HEK293 (cell line): Measurements from ENCODE around the gene ASCC1.

ENCODE experiments used
- ATF2 ChIP-seq: fragments of 450-650 bp; formaldehyde crosslinking; IDR thresholded peaks from 2 replicates; pipeline ENCODE4 v1.5.1; 2016; ENCODE audit warnings: missing biosample characterization, missing genetic modification characterization, low read depth
- BCL11A ChIP-seq: fragments of 450-650 bp; formaldehyde crosslinking; IDR thresholded peaks from 2 replicates; pipeline ENCODE4 v1.5.1; 2016; ENCODE audit warnings: low read depth, missing biosample characterization, missing genetic modification characterization
- FEZF1 ChIP-seq: fragments of 450-650 bp; formaldehyde crosslinking; IDR thresholded peaks from 2 replicates; pipeline ENCODE4 v1.5.1; 2016; ENCODE audit warnings: missing biosample characterization, missing genetic modification characterization
- GFI1B ChIP-seq: fragments of 450-650 bp; formaldehyde crosslinking; IDR thresholded peaks from 2 replicates; pipeline ENCODE4 v1.5.1; 2016; ENCODE audit warnings: missing biosample characterization, missing genetic modification characterization
- GLI2 ChIP-seq: fragments of 450-650 bp; formaldehyde crosslinking; IDR thresholded peaks from 2 replicates; pipeline ENCODE4; 2017; ENCODE audit warnings: missing biosample characterization, missing genetic modification characterization, low read depth, borderline replicate concordance
- HOXD13 ChIP-seq: sonication (generic); formaldehyde crosslinking; IDR thresholded peaks from 2 replicates; pipeline ENCODE4 v1.8.0; 2022; ENCODE audit warnings: missing genetic modification reagents, borderline replicate concordance
- PRDM1 ChIP-seq: fragments of 450-650 bp; formaldehyde crosslinking; IDR thresholded peaks from 2 replicates; pipeline ENCODE4; 2016; ENCODE audit warnings: missing biosample characterization, missing genetic modification characterization
- REPIN1 ChIP-seq: fragments of 450-650 bp; formaldehyde crosslinking; IDR thresholded peaks from 2 replicates; pipeline ENCODE4 v1.5.1; 2017; ENCODE audit warnings: missing biosample characterization, missing genetic modification characterization, low read depth
- WT1 ChIP-seq: fragments of 450-650 bp; formaldehyde crosslinking; IDR thresholded peaks from 2 replicates; pipeline ENCODE4 v1.5.1; 2016; ENCODE audit warnings: missing biosample characterization, missing genetic modification characterization
- ZBTB10 ChIP-seq: fragments of 450-650 bp; formaldehyde crosslinking; IDR thresholded peaks from 2 replicates; pipeline ENCODE4 v1.5.1; 2016; ENCODE audit warnings: missing biosample characterization, missing genetic modification characterization
- ZFHX2 ChIP-seq: fragments of 450-650 bp; formaldehyde crosslinking; conservative IDR thresholded peaks from 2 replicates; pipeline ENCODE4 v1.5.1; 2016; ENCODE audit warnings: missing biosample characterization, missing genetic modification characterization
- ZNF16 ChIP-seq: fragments of 450-650 bp; formaldehyde crosslinking; IDR thresholded peaks from 2 replicates; pipeline ENCODE4 v1.5.1; 2016; ENCODE audit warnings: low read depth, missing biosample characterization, missing genetic modification characterization
- ZNF2 ChIP-seq: fragments of 450-650 bp; formaldehyde crosslinking; IDR thresholded peaks from 2 replicates; pipeline ENCODE4 v1.5.1; 2016; ENCODE audit warnings: missing biosample characterization, missing genetic modification characterization
- ZNF24 ChIP-seq: fragments of 450-650 bp; formaldehyde crosslinking; IDR thresholded peaks from 2 replicates; pipeline ENCODE4 v1.5.1; 2016; ENCODE audit warnings: missing biosample characterization, missing genetic modification characterization
- ZNF335 ChIP-seq: fragments of 450-650 bp; formaldehyde crosslinking; conservative IDR thresholded peaks from 2 replicates; pipeline ENCODE4 v1.5.1; 2016; ENCODE audit warnings: missing biosample characterization, missing genetic modification characterization
- ZNF416 ChIP-seq: fragments of 450-650 bp; formaldehyde crosslinking; IDR thresholded peaks from 2 replicates; pipeline ENCODE4 v1.5.1; 2016; ENCODE audit warnings: missing biosample characterization, missing genetic modification characterization
- ZNF423 ChIP-seq: fragments of 450-650 bp; formaldehyde crosslinking; IDR thresholded peaks from 2 replicates; pipeline ENCODE4 v1.5.1; 2016; ENCODE audit warnings: missing biosample characterization, missing genetic modification characterization
- ZNF433 ChIP-seq: fragments of 450-650 bp; formaldehyde crosslinking; IDR thresholded peaks from 2 replicates; pipeline ENCODE4 v1.5.1; 2016; ENCODE audit warnings: missing biosample characterization, missing genetic modification characterization, low read depth
- ZNF473 ChIP-seq: fragments of 450-650 bp; formaldehyde crosslinking; IDR thresholded peaks from 2 replicates; pipeline ENCODE4 v1.5.1; 2017; ENCODE audit warnings: missing biosample characterization, missing genetic modification characterization
- ZNF510 ChIP-seq: fragments of 450-650 bp; formaldehyde crosslinking; IDR thresholded peaks from 2 replicates; pipeline ENCODE4 v1.5.1; 2018; ENCODE audit warnings: mild to moderate bottlenecking, missing genetic modification characterization, missing biosample characterization; ENCODE audit not compliant: insufficient replicate concordance
- ZNF521 ChIP-seq: fragments of 450-650 bp; formaldehyde crosslinking; IDR thresholded peaks from 2 replicates; pipeline ENCODE4 v1.5.1; 2017; ENCODE audit warnings: missing biosample characterization, mild to moderate bottlenecking, missing genetic modification characterization
- ZNF560 ChIP-seq: fragments of 450-650 bp; formaldehyde crosslinking; IDR thresholded peaks from 2 replicates; pipeline ENCODE4 v1.5.1; 2017; ENCODE audit warnings: missing biosample characterization, missing genetic modification characterization, borderline replicate concordance
- ZNF610 ChIP-seq: fragments of 450-650 bp; formaldehyde crosslinking; IDR thresholded peaks from 2 replicates; pipeline ENCODE4 v1.5.1; 2016; ENCODE audit warnings: missing biosample characterization, missing genetic modification characterization, borderline replicate concordance
- ZNF658 ChIP-seq: fragments of 450-650 bp; formaldehyde crosslinking; IDR thresholded peaks from 2 replicates; pipeline ENCODE4; 2016; ENCODE audit warnings: missing biosample characterization, missing genetic modification characterization
- ZNF660 ChIP-seq: fragments of 450-650 bp; IDR thresholded peaks from 2 replicates; pipeline ENCODE4 v1.5.1; 2018; ENCODE audit warnings: missing biosample characterization, mild to moderate bottlenecking, missing genetic modification characterization
- ZNF664 ChIP-seq: fragments of 450-650 bp; formaldehyde crosslinking; IDR thresholded peaks from 2 replicates; pipeline ENCODE4 v1.5.1; 2016; ENCODE audit warnings: missing biosample characterization, missing genetic modification characterization
- ZNF677 ChIP-seq: fragments of 450-650 bp; IDR thresholded peaks from 2 replicates; pipeline ENCODE4 v1.5.0; 2018; ENCODE audit warnings: missing biosample characterization, mild to moderate bottlenecking, missing genetic modification characterization, moderate library complexity
- ZNF76 ChIP-seq: fragments of 450-650 bp; formaldehyde crosslinking; IDR thresholded peaks from 2 replicates; pipeline ENCODE4; 2016; ENCODE audit warnings: low read depth, missing biosample characterization, missing genetic modification characterization, borderline replicate concordance
- ZNF768 ChIP-seq: fragments of 450-650 bp; formaldehyde crosslinking; IDR thresholded peaks from 2 replicates; pipeline ENCODE4 v1.5.1; 2018; ENCODE audit warnings: missing biosample characterization, mild to moderate bottlenecking, missing genetic modification characterization
- ZNF792 ChIP-seq: fragments of 450-650 bp; formaldehyde crosslinking; IDR thresholded peaks from 2 replicates; pipeline ENCODE4 v1.5.1; 2016; ENCODE audit warnings: missing biosample characterization, missing genetic modification characterization
- ZNF830 ChIP-seq: fragments of 450-650 bp; IDR thresholded peaks from 2 replicates; pipeline ENCODE4 v1.5.0; 2018; ENCODE audit warnings: missing biosample characterization, missing genetic modification characterization, low read depth, mild to moderate bottlenecking, moderate library complexity
- TF ChIP-seq, protein P1 (sequence below): fragments of 450-650 bp; formaldehyde crosslinking; IDR thresholded peaks from 2 replicates; pipeline ENCODE4 v1.5.1; 2016; ENCODE audit warnings: missing biosample characterization, missing genetic modification characterization
- TF ChIP-seq, protein P2 (sequence below): sonication (generic); formaldehyde crosslinking; IDR thresholded peaks from 2 replicates; pipeline ENCODE4 v1.8.1; 2022; ENCODE audit warnings: mild to moderate bottlenecking, moderate library complexity, missing genetic modification reagents

The ASCC1 gene

GRCh38 chr10:72228318-72228751 lies 12.3 kb upstream of the ASCC1 start (continued):
- no peak for TF ChIP-seq ZNF521 (tag by site-specific recombination)
- TF ChIP-seq ZNF24 (tag by site-specific recombination): peak; percentile 98
- TF ChIP-seq GFI1B: peak; percentile 93
- no peak for TF ChIP-seq ZNF792
- TF ChIP-seq ZBTB10 (tag by site-specific recombination): no peak
- TF ChIP-seq ZNF16 (tag by site-specific recombination): no peak
- TF ChIP-seq GLI2: peak; percentile 95
- no peak for TF ChIP-seq REPIN1
- TF ChIP-seq PRDM1 (tag by site-specific recombination): peak; percentile 79; the same call in 1 of the 2 replicates
- TF ChIP-seq ZNF660 (tag by site-specific recombination): peak; percentile 92
- TF ChIP-seq WT1 (tag by site-specific recombination): no peak
- no peak for TF ChIP-seq ZNF433 (tag by site-specific recombination)
- TF ChIP-seq ZNF658 (tag by site-specific recombination): no peak
- no peak for TF ChIP-seq ZNF830
- TF ChIP-seq ZFHX2 (tag by site-specific recombination): no peak
- TF ChIP-seq, protein P1, sequence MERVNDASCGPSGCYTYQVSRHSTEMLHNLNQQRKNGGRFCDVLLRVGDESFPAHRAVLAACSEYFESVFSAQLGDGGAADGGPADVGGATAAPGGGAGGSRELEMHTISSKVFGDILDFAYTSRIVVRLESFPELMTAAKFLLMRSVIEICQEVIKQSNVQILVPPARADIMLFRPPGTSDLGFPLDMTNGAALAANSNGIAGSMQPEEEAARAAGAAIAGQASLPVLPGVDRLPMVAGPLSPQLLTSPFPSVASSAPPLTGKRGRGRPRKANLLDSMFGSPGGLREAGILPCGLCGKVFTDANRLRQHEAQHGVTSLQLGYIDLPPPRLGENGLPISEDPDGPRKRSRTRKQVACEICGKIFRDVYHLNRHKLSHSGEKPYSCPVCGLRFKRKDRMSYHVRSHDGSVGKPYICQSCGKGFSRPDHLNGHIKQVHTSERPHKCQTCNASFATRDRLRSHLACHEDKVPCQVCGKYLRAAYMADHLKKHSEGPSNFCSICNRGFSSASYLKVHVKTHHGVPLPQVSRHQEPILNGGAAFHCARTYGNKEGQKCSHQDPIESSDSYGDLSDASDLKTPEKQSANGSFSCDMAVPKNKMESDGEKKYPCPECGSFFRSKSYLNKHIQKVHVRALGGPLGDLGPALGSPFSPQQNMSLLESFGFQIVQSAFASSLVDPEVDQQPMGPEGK (tag by site-specific recombination): peak; percentile 88
- TF ChIP-seq HOXD13 (CRISPR knock-in tag): no peak
- peak; percentile 41; the same call in 1 of the 2 replicates for TF ChIP-seq ZNF423
- TF ChIP-seq ZNF416: no peak
- TF ChIP-seq ZNF2 (tag by site-specific recombination): peak; percentile 53; the same call in 1 of the 2 replicates
- TF ChIP-seq ZNF510 (tag by site-specific recombination): no peak
- peak; percentile 97 for TF ChIP-seq FEZF1 (tag by site-specific recombination)
- TF ChIP-seq ZNF76: 0 out of 2 replicates have a peak, but pooled peaks have one; percentile 11
- TF ChIP-seq ZNF335 (tag by site-specific recombination): 0 out of 2 replicates have a peak, but pooled peaks have one; percentile 6
- TF ChIP-seq ZNF664 (tag by site-specific recombination): peak; percentile 84
- 0 out of 2 replicates have a peak, but pooled peaks have one; percentile 52 for TF ChIP-seq ZNF610 (tag by site-specific recombination)
- TF ChIP-seq ATF2 (tag by site-specific recombination): peak; percentile 62
- no peak for TF ChIP-seq ZNF560 (tag by site-specific recombination)
- TF ChIP-seq ZNF768 (tag by site-specific recombination): no peak
- TF ChIP-seq BCL11A (tag by site-specific recombination): peak; percentile 39; the same call in 1 of the 2 replicates
- no peak for TF ChIP-seq ZNF473
- TF ChIP-seq, protein P2, sequence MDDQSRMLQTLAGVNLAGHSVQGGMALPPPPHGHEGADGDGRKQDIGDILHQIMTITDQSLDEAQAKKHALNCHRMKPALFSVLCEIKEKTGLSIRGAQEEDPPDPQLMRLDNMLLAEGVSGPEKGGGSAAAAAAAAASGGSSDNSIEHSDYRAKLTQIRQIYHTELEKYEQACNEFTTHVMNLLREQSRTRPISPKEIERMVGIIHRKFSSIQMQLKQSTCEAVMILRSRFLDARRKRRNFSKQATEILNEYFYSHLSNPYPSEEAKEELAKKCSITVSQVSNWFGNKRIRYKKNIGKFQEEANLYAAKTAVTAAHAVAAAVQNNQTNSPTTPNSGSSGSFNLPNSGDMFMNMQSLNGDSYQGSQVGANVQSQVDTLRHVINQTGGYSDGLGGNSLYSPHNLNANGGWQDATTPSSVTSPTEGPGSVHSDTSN (CRISPR knock-in tag): no peak
- TF ChIP-seq ZNF677 (tag by site-specific recombination): no peak
